GM12874 (cell line): ENCODE results near the gene RAB7B.

Experiments used
- TF ChIP-seq, protein P1 (sequence below): IDR thresholded peaks from 2 replicates; pipeline ENCODE4 v1.5.1; 2011; ENCODE audit warnings: low read depth, mild to moderate bottlenecking, control low read depth, low read length, moderate library complexity; ENCODE audit not compliant: insufficient read depth

The RAB7B gene

DNA sequence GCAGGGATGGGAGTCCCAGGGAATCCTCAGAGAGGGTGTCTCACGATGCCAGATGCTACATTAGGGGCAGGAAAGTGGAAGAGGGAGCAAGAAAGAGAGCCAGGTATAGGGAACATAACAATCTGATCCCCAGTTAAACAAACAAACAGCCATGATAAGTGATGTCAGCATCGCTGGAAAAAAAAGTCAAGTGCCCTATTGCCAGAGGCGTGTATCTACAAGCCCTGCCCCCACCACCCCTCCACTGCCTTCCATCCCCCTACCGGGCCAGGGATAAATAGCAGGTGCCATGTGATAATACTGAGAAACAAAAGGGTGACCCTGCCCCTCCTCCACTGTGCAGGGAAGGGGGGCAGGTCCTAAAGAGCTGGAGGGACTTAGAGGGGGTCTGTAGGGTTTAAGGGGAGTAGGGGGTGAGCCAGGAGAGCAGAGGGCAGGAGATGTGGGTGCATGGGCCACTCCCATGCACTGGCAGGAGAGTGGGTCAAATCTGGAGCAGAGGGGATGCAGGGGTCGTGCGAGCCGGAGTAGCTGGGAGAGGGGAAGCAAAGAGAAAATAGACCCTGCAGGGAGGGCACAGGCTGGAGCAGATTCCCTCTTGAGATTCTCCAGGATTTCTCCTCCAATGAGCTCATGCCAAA is 63.4 kb downstream of the RAB7B start:
- TF ChIP-seq, protein P1, sequence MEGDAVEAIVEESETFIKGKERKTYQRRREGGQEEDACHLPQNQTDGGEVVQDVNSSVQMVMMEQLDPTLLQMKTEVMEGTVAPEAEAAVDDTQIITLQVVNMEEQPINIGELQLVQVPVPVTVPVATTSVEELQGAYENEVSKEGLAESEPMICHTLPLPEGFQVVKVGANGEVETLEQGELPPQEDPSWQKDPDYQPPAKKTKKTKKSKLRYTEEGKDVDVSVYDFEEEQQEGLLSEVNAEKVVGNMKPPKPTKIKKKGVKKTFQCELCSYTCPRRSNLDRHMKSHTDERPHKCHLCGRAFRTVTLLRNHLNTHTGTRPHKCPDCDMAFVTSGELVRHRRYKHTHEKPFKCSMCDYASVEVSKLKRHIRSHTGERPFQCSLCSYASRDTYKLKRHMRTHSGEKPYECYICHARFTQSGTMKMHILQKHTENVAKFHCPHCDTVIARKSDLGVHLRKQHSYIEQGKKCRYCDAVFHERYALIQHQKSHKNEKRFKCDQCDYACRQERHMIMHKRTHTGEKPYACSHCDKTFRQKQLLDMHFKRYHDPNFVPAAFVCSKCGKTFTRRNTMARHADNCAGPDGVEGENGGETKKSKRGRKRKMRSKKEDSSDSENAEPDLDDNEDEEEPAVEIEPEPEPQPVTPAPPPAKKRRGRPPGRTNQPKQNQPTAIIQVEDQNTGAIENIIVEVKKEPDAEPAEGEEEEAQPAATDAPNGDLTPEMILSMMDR = 0 out of 2 replicates have a peak, but pooled peaks have one; percentile 16

DNA sequence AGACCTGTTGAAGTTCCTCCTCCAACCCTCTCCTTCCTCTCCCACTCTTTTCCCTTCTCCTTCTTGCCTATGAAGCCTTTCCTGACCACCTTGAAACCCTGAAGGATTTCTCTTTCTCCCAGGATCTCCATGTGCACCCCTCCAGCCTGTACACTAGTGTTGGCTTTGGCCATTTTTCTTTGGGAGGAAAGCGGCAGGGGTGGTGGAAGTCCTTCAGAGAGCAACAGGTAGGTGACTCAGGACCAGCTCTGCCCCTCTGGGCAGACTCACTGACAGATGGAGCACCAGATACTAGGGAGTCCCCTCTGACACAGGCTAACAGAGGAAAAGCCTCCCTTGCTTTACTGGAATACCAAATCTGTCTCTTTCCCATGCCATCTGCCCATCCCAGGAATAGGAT is 64.5 kb downstream of the RAB7B start:
- TF ChIP-seq, protein P1 = no peak

DNA sequence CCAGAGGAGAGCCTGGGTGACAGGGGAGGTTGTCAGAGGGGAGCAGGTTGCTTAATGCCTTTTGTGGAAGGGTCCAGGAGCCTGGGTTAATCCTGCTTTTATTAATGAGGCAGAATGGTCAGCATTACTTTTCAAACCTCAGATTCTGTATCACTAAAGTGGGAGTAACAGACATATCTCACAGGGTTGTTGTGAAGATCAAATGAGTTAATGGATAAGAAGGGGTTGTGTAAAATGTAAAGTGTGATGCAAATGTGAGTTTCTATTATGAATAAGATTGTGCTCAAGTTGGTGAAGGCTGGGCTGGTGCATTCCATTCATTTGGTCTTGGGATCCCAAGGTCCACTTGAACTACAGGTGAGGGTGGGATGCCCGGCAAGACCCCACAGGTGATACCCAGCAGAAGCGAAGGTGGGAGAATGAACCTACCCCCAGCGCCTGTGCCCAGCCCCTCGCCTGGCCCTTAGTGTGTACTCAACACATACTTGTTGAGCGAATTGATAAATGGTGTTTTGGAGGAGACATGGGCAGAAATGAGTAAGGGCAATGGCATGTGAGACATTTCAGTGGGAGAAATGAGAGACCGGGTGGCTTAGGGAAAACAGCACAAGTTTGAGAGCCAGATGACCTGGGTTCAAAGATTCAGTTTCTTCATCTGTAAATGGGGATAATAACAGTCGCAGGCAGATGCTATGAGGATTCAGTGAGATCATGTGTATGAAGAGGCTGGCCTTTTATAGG is 66.2 kb downstream of the RAB7B start:
- TF ChIP-seq, protein P1 = no peak

DNA sequence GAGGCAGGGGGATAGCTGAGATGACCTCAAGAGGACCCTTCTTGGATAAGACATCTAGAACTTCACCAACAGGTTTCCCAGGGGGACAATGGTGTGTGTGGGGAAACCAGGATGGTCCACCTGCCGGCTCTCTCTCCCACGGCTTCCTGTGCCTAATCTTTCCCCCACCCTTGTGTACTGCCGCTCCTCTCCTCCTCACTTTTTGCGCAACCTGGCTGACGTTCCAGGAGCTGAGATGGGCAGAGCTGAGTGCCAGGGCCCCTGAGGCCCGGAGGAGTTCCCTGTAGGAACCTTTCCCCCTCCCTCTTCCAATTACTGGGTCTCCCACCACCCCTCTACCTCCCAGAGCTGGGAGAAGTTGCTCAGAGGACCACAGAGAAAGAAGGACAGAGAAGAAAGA is 66.9 kb downstream of the RAB7B start:
- TF ChIP-seq, protein P1 = no peak

DNA sequence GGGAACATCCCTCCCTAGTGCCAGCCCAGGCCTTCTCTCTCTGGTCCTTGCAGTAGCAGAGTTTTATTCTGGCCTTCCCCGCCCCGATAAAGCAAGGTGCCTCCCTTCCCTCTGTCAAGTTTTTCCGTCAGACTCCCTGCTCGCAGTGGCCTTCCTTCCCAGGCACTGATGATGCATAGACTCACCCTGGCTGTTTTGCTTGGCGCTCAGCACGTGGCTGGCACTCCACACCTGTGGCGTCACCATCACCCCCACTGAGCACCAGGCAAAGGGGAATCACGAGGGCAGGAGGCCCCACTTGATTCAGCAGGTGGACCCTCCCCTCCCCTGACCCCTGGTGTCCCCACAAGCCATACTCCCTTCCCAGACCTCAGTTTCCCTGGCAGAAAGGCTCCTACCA is 67.3 kb downstream of the RAB7B start:
- TF ChIP-seq, protein P1 = no peak

DNA sequence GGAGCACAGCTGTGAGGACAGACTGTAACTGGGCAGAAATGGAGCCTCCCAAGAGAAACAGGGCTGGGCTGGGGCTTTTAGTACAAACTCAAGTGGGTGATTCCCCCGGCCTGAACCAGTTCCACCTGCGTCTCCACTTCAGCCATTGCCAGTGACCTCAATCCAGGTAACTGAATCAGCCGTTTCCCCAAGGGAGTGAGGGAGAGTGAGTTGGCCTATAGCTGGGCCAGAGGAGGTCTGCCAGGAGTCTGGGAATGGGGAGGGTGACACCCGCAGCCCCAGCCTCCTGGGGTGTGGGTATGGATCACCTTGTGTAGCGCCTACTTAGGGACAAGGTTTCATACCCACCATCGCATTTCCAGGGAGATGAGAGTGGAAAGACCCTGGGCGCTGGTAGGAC is 68.4 kb downstream of the RAB7B start:
- TF ChIP-seq, protein P1 = no peak

DNA sequence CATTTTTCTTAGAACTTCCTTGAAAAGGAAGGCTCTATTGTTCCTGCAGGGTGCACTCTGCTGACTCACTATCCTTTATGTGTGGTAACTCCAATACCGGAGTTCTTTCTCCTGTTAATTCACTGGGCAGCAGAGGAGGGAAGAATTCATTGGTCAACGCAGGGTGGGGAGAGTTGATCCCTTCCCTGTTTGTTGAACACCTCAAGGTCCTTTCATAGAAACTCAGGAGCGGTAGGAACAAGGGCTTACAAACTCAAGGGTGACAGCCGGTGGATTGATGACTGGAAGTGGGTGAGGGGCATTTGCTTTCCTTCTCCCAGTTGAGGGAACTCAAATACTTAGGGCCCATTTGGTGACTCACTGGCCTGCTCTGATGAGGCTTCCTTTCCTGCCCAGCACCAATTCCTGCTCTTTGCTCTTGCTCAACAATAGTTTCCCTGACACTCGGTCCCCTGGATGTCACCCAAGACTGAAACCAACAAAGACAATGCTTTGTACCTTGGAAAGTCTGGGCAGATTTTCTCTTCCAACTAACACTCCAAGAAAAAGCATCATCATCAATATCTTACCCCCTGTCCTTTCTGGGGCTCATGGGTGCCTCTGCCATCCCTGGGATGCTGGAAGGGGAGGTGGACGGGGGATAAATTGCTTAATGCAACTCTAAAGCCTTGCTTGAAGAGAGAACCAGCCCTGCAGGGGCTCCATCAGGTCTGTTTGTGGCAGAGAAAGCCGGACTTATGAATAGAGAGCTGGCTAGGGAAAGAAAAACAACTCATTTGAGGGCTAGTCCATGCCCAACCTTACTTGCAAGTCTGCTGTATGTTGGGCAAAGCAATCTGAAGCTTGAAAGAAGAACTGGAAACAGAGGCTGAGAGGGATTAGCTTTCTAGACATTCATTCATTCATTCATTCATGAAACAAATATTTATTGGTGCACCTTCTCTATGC is 69.2 kb downstream of the RAB7B start:
- TF ChIP-seq, protein P1 = no peak
